Activated naive CD8-positive, alpha-beta T cell (primary cell): ENCODE data around the gene DGKD.

Experiments used
- H3K27ac Mint-ChIP-seq: one replicate; pipeline ENCODE4 v1.8.0; 2021; ENCODE audit warnings: mixed read lengths
- H3K27me3 Mint-ChIP-seq: one replicate; pipeline ENCODE4 v1.8.0; 2021; ENCODE audit warnings: mixed read lengths
- H3K36me3 Mint-ChIP-seq: one replicate; pipeline ENCODE4 v1.8.0; 2021; ENCODE audit warnings: mixed read lengths
- H3K4me1 Mint-ChIP-seq: one replicate; pipeline ENCODE4 v1.8.0; 2021; ENCODE audit warnings: low read depth, mixed read lengths
- H3K4me3 Mint-ChIP-seq: one replicate; pipeline ENCODE4 v1.8.0; 2021; ENCODE audit warnings: mild to moderate bottlenecking, mixed read lengths
- H3K9me3 Mint-ChIP-seq: one replicate; pipeline ENCODE4 v1.8.0; 2021; ENCODE audit warnings: low read depth, mixed read lengths

Gene DGKD

DNA sequence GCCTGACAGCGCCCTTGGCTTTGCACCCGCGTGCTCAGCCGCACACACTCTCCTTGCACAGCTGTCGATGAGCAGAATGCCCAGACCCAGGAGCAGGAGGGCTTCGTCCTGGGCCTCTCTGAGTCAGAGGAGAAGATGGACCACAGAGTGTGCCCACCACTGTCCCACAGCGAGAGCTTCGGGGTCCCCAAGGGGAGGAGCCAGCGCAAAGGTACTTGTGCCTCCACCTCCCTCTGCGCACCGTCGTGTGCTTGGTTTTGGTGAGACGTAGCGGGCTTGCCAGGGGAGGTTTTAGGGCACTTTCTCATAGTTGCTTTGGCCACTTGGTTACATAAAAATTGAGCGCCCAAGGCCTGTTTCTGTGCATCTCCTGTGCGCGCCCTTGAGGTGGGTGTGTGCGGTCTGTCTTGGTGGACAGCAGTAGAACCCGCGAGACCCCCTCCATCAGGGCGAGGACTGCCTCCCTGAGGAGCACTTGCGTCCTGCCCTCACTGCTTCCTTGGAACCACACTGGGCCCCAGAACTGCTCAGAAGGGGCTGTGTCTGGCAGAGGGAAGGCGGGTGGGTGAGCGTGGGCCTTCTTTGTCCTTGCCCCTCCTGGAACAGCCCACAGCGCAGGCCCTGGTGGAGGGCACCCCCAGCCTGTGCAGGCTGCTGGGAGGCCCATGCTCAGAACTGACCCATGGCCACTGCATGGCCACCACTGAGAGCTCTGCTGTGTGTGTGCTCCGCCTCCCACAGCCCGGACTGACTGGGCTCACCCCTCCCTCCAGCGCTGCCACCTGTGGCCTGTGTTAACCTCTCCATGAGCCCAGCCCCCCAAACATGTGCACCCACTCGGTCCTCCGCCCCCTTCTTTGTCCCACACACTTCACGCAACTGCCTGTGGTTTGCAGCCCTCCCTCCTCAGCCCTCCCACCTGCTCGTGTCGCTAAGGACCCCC is 95.9 kb downstream of the DGKD start:
- Mint-ChIP-seq H3K36me3 (peaks cover 2% of the 10 kb centered on the region), H3K27ac (no peak overlapping the region), H3K27me3 (no peaks in the 10 kb centered on the region), H3K4me1 (no peaks in the 10 kb centered on the region), H3K9me3 (no peaks in the 10 kb centered on the region), H3K4me3 (no peak overlapping the region)

DNA sequence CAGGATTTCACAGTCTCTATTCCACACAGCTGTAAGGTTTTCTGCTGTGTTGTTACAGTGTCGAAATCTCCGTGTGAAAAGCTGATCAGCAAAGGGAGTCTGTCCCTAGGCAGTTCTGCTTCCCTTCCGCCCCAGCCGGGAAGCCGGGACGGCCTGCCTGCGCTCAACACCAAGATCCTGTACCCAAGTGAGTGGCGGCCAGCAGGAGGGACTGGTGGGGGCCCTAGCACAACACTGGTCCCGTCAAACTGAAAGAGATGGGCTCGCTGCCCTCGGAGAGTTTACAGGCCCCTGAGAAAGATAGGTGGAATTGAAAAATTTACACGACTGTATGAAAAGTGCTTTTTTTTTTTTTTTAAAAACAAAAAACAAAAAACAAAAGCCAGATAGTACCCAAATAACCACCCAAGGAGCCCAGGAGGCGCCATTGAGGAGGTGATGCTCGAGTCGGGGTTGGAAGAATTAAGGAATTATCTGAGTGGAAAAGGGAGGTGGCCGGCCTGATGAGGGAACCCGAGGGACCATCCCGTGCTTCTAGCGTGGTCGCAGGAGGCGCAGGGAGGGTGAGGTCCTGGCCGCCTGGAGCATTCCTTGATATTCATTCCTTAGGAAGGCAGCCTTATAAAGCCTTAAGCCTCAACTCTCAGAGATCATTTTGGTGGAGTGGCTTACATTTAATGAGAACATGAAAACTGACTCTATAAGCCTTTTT is 96.7 kb downstream of the DGKD start:
- no peak overlapping the region for H3K27ac Mint-ChIP-seq
- H3K36me3 Mint-ChIP-seq, result no peaks in the 10 kb centered on the region
- H3K4me3 Mint-ChIP-seq, result no peak overlapping the region

DNA sequence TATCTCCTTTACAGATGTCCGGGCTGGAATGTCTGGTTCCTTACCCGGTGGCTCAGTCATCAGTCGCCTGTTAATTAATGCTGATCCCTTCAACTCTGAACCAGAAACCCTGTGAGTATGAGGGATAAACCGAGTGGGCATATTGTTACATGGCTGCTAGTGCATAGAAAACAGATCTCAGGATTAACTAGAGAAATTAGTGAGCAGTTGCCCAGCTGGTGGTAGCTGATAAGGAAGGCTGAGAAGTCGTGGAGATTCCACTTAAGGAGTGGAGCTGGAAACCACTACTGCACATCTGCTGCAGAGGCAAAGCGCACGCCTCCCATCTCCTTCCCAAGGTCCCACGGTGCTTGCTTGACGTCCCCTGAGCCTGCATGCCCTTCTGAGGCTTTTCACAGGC is 97.7 kb downstream of the DGKD start:
- H3K27ac Mint-ChIP-seq, result no peak overlapping the region
- no peaks in the 10 kb centered on the region for H3K36me3 Mint-ChIP-seq
- no peak overlapping the region for H3K4me3 Mint-ChIP-seq
- no peaks in the 10 kb centered on the region for H3K27me3 Mint-ChIP-seq
- no peaks in the 10 kb centered on the region for H3K9me3 Mint-ChIP-seq
- H3K4me1 Mint-ChIP-seq, result no peaks in the 10 kb centered on the region

More for the DNA sequence above, 96.7 kb downstream of the DGKD start:
- H3K27me3 Mint-ChIP-seq, result no peaks in the 10 kb centered on the region
- H3K4me1 Mint-ChIP-seq, result no peaks in the 10 kb centered on the region
- H3K9me3 Mint-ChIP-seq, result no peaks in the 10 kb centered on the region

DNA sequence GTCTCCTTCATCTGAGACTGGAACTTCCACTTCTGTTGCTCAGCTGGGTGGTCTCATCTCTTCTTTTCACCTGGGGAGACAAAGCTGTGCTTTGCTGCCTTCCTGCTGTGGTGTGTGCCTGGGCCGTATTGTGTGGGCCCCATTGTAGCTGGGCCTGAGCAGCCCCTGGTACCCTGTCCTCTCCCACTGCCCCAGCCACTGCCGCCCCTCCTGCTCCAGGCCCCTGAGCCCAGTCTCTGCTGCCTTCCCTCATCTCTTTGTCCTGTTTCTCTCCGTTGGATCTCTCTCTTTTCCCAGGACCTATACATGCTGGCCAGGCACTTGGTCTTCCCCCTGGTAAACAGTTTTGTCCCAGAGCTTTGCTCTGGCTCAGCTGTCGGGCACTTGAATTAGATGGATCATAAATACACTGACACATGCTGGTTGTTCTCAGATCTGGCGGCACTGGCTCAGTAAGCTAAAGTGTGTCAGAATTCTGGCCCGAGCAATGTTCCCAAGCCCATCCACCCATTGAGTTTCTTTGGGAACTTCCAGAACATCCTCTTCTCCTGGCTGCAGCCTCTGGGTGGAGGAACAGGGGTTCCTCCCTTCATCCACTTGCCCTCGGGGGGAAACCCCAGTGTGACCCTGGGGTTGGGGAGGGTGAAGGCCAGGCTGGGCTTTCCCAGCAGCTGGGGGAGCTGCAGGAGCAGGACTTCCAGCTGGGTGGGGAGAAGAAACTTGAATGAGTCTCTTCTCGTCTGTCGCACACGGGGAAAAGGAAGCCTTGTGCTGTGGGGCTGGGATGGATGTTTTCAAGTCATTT is 99.0 kb downstream of the DGKD start:
- Mint-ChIP-seq H3K4me3 (no peak overlapping the region), H3K27ac (no peak overlapping the region), H3K27me3 (no peaks in the 10 kb centered on the region), H3K4me1 (no peaks in the 10 kb centered on the region), H3K9me3 (no peaks in the 10 kb centered on the region), H3K36me3 (peaks cover 2% of the 10 kb centered on the region)

DNA sequence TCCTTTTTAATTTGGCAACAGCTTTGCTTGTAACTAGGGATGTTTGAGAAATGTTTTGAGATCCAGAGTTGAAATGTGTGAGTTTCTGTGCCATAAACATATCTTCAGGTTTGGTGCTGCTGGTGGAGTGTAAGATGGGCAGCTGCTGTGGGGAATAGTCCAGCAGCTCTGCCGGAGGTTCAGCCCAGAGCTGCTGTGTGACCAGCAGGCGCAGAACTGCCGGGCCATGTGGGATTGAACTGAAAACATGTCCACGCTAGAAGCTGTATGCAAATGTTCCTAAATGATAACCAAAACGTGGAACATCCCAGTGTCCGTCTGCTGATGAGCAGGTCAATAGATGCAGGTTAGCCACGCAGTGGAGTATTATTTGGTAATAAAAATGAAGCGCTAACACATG is 99.6 kb downstream of the DGKD start:
- peak overlapping the region; percentile 8 for H3K27ac Mint-ChIP-seq
- no peaks in the 10 kb centered on the region for H3K4me1 Mint-ChIP-seq
- peaks cover 2% of the 10 kb centered on the region for H3K36me3 Mint-ChIP-seq
- no peak overlapping the region for H3K4me3 Mint-ChIP-seq
- no peaks in the 10 kb centered on the region for H3K9me3 Mint-ChIP-seq
- H3K27me3 Mint-ChIP-seq, result no peaks in the 10 kb centered on the region

DNA sequence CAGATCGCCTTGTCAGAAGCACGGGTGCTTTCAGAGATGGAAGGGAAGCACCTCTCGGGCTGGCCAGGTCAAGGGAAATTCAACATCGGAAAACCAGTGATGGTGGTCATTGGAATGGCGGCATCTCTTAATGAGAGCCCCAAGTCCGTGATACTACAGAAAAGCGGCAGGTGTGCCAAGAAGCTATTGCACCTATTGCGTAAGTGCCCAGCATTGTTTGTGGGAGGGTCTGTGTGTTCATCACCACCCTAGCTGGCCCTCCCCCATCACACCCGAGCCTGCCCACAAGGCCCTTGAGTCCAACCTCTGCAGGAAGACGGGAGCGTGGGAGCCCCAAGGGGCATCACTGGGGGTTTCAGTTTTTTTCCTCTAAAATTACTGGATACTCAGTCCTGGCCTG is 100.7 kb downstream of the DGKD start:
- no peak overlapping the region for H3K4me3 Mint-ChIP-seq
- no peak overlapping the region for H3K27ac Mint-ChIP-seq
- no peaks in the 10 kb centered on the region for H3K4me1 Mint-ChIP-seq
- H3K36me3 Mint-ChIP-seq, result peaks cover 2% of the 10 kb centered on the region
- H3K9me3 Mint-ChIP-seq, result no peaks in the 10 kb centered on the region
- H3K27me3 Mint-ChIP-seq, result no peaks in the 10 kb centered on the region

DNA sequence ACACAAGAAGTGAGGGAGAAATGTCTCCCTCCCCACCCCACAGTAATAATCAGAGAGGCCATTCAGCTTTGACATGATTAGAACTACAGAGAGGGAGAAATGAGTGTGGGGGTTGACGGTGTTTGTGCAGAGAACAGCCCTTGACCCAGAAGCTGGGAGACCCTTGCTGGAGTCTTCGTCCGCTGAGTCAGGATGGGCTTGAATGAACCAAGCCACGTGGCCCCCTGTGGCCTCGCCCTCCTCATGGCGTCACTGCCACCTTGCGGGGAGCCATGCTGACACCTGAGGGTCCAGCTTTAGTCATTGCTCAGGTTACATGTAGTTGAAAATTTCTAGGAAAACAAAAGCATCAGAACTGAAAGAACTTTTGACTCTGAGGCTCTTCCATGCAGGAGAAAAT is 101.2 kb downstream of the DGKD start:
- Mint-ChIP-seq H3K27ac (no peak overlapping the region), H3K4me1 (no peaks in the 10 kb centered on the region), H3K36me3 (peaks cover 2% of the 10 kb centered on the region), H3K9me3 (no peaks in the 10 kb centered on the region), H3K4me3 (no peak overlapping the region), H3K27me3 (no peaks in the 10 kb centered on the region)

DNA sequence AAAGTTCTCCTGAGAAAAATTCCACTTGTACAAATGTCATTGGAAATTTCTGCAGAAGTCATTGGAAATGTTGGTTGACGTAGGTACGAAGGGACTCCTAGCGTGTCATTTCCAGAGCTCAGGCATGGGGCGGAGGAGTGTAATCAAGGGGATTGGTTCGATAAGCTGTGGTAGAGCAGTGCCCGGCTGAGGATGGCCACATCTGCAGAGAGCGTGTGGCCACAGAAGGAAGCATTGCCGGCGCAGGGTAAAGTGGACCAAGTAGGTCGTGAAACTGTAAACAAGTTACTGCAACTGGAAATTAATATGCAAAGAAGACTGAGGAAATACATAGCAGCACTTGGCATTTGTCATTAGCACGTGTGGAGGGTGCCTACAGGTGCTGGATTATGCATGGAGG is 101.8 kb downstream of the DGKD start:
- H3K9me3 Mint-ChIP-seq, result no peaks in the 10 kb centered on the region
- H3K27ac Mint-ChIP-seq, result peak overlapping the region; percentile 28
- H3K4me3 Mint-ChIP-seq, result no peak overlapping the region

DNA sequence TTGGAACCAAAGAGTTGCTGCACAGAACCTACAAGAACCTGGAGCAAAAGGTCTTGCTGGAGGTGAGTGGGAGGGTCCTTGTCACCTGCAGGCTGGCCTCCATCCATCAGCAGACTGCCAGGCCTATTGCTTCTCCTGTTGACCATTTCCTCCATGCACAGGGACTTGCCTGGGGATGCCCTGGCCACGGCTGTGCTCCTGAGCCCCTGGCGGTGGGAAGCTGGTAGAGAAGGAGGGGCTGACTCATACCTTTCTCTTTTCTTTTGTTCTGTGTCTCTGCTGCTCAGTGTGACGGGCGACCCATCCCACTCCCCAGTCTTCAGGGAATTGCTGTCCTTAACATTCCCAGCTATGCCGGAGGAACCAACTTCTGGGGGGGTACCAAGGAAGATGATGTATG is 102.6 kb downstream of the DGKD start:
- Mint-ChIP-seq H3K36me3 (peaks cover 2% of the 10 kb centered on the region), H3K4me1 (no peaks in the 10 kb centered on the region), H3K9me3 (no peaks in the 10 kb centered on the region), H3K27ac (no peak overlapping the region), H3K27me3 (no peaks in the 10 kb centered on the region), H3K4me3 (no peak overlapping the region)

More for the DNA sequence above, 101.8 kb downstream of the DGKD start:
- H3K36me3 Mint-ChIP-seq, result peaks cover 2% of the 10 kb centered on the region
- H3K4me1 Mint-ChIP-seq, result no peaks in the 10 kb centered on the region
- no peaks in the 10 kb centered on the region for H3K27me3 Mint-ChIP-seq

DNA sequence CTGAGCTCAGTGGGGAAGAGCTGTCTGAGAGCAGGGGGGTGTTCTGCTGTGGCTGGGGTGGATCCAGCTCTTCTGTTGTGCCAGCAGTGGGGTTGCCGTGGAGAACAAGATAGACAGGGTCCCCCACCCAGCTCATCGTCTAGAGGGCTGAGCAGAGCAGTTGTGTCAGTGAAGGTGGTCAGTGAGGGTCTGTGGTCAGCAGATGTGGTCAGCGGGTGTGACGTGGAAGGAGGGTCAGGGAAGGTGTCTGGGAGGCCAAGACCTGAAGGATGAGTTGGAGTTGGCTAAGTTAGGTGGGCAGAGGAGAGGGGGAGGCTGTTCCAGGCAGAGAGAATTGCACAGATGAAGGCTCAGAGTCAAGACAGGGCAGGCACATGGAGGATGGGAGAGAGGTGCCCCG is 103.1 kb downstream of the DGKD start:
- no peak overlapping the region for H3K4me3 Mint-ChIP-seq
- H3K27ac Mint-ChIP-seq, result no peak overlapping the region
- peaks cover 2% of the 10 kb centered on the region for H3K36me3 Mint-ChIP-seq
- no peaks in the 10 kb centered on the region for H3K9me3 Mint-ChIP-seq
- no peaks in the 10 kb centered on the region for H3K27me3 Mint-ChIP-seq
- H3K4me1 Mint-ChIP-seq, result no peaks in the 10 kb centered on the region

DNA sequence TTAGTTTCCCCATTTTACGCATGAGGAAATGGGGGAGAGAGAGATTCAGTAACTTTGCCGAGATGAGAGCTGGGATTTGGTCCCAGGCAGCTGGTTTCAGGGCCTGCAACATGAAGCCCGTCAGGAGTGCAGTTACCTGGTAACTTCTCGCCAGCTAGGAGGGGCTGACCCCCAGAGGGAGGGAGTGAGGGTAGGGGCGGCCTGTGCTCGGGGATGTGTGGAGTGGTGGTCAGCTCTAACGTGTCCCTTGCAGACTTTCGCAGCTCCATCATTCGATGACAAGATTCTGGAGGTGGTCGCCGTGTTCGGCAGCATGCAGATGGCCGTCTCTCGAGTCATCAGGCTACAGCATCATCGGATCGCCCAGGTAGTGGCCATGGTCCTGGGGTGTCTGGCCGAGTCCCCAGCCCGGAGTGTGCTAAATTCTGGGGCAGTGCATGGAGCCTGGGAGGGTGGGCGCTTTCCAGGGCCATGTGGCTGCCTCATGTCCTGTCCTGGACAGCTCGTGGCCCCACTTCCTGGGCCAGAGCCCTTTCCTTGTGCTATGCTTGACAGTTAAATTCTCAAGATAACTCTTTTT is 103.8 kb downstream of the DGKD start:
- no peaks in the 10 kb centered on the region for H3K9me3 Mint-ChIP-seq
- H3K27ac Mint-ChIP-seq, result no peak overlapping the region
- peaks cover 2% of the 10 kb centered on the region for H3K36me3 Mint-ChIP-seq
- no peaks in the 10 kb centered on the region for H3K4me1 Mint-ChIP-seq
- H3K27me3 Mint-ChIP-seq, result no peaks in the 10 kb centered on the region
- H3K4me3 Mint-ChIP-seq, result no peak overlapping the region

DNA sequence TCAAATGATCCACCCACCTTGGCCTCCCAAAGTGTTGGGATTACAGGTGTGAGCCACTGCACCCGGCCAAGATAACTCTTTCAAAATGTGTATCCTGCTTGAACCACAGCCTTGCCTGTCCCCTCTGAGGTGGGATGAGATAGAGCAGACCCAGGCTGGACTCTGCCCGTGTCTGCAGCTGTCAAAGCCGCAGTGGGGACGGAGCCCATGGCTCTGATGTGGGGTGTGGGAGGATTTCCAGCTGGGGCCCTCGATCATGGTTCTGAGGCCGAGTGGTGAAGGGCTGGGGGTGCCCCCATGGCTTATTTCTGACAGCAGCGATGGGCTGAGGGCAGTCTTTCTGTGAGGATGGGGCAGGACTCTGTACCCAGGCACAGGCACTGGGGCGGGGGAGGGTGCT is 104.5 kb downstream of the DGKD start:
- Mint-ChIP-seq H3K27ac (no peak overlapping the region), H3K36me3 (peaks cover 5% of the 10 kb centered on the region), H3K27me3 (no peaks in the 10 kb centered on the region)

DNA sequence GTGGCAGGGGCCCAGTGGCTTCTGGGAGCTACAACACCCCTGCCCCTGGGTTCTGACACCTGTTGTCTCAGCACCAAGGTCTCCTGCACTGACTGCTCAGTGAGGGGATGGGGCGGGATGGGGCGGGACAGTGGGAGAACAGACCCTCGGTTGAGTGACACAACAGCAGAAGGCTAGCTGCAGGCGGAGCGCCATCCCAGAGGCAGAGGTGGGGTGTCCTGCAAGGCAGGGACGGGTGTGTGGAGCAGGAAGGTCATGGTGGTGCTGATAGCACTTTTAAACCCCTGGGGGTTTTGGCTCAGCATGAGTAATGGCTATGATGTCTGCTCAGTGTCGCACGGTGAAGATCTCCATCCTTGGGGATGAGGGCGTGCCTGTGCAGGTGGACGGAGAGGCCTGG is 105.1 kb downstream of the DGKD start:
- Mint-ChIP-seq H3K9me3 (no peaks in the 10 kb centered on the region), H3K27ac (no peak overlapping the region), H3K4me3 (no peak overlapping the region), H3K27me3 (no peaks in the 10 kb centered on the region), H3K36me3 (peaks cover 7% of the 10 kb centered on the region), H3K4me1 (no peaks in the 10 kb centered on the region)

More for the DNA sequence above, 104.5 kb downstream of the DGKD start:
- H3K4me3 Mint-ChIP-seq, result no peak overlapping the region
- H3K9me3 Mint-ChIP-seq, result no peaks in the 10 kb centered on the region
- H3K4me1 Mint-ChIP-seq, result no peaks in the 10 kb centered on the region

DNA sequence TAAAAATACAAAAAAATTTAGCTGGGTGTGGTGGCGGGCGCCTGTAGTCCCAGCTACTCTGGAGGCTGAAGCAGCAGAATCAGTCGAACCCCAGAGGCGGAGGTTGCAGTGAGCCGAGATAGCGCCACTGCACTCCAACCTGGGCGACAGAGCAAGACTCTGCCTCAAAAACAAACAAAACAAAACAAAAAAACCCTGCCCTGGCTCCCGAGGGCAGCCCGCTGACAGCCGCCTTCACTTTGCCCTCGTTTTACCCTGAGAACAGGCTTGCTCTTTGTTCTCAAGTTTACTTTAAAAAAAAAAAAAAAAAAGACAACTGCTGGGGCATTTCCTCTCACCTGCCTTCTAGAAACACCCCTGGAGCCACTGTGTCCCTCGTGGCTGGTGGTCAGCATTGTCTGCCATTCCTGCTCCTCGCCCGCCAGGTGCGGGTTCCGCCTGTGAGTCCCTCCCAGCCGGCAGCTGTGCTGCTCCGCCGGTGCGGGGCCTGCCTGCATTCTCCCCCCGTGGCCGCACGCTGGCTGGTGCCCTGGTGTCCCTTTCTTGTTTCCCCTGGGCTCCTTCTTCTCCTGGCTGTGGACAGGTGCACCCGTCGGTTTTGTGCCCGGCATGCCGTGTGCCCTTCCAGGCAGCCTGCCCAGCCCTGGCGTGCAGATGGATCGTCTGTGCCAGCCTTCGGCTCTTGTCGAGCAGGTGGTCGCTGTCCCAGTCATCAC is 106.6 kb downstream of the DGKD start:
- Mint-ChIP-seq H3K27me3 (no peaks in the 10 kb centered on the region), H3K36me3 (peaks cover 8% of the 10 kb centered on the region), H3K4me1 (no peaks in the 10 kb centered on the region), H3K27ac (no peak overlapping the region), H3K4me3 (no peak overlapping the region), H3K9me3 (no peaks in the 10 kb centered on the region)
